G401.6 (cell line): ENCODE measurements around the gene CPPED1.
"Not testable (repeated sequence)": the region's sequence is repeated elsewhere in the genome, so short reads cannot be mapped to it uniquely, and the experiment has no call there.

Experiments
- FAIRE-seq: peaks from 2 replicates; lab custom pipeline; 2012; peaks lifted over from hg19 to GRCh38; lab: Jason Lieb, UNC

Gene CPPED1

GRCh38 chr16:12803203-12804093, at the start of gene CPPED1:
TSS of gene CPPED1 (minus strand) at chr16:12803887. CDS start at chr16:12803776, 111 bp downstream.
- FAIRE-seq: peak; percentile 62

GRCh38 chr16:12850186-12850585, 46.5 kb upstream of the CPPED1 start:
- FAIRE-seq: no peak

- FAIRE-seq: no peak
These were observed 42.9 kb upstream of the CPPED1 start for GRCh38 chr16:12846592-12846991.

- FAIRE-seq: no peak
These were observed 41.6 kb upstream of the CPPED1 start for GRCh38 chr16:12845282-12845681.

- no peak for FAIRE-seq
These were observed 34.1 kb upstream of the CPPED1 start for GRCh38 chr16:12837756-12838155.

GRCh38 chr16:12837291-12837690, 33.6 kb upstream of the CPPED1 start:
- FAIRE-seq: no peak

GRCh38 chr16:12833926-12834325, 30.2 kb upstream of the CPPED1 start:
- no peak for FAIRE-seq

- no peak for FAIRE-seq
These were observed 25.6 kb upstream of the CPPED1 start for GRCh38 chr16:12829096-12829888.

- no peak for FAIRE-seq
These were observed 24.5 kb upstream of the CPPED1 start for GRCh38 chr16:12828206-12828605.

- no peak for FAIRE-seq
These were observed 22.9 kb upstream of the CPPED1 start for GRCh38 chr16:12826559-12826958.

- peak; percentile 47 for FAIRE-seq
These were observed 15.7 kb upstream of the CPPED1 start for GRCh38 chr16:12819126-12820117.

GRCh38 chr16:12818326-12818725, 14.6 kb upstream of the CPPED1 start:
- no peak for FAIRE-seq

- FAIRE-seq: not testable (repeated sequence)
These were observed 13.1 kb upstream of the CPPED1 start for GRCh38 chr16:12816791-12817214.

- FAIRE-seq: no peak
These were observed 11.7 kb upstream of the CPPED1 start for GRCh38 chr16:12815361-12815760.

- not testable (repeated sequence) for FAIRE-seq
These were observed 10.0 kb upstream of the CPPED1 start for GRCh38 chr16:12813734-12814133.

- not testable (repeated sequence) for FAIRE-seq
These were observed 9.6 kb upstream of the CPPED1 start for GRCh38 chr16:12813321-12813720.

GRCh38 chr16:12811441-12812383, 8.0 kb upstream of the CPPED1 start:
- no peak for FAIRE-seq

GRCh38 chr16:12805066-12805465, 1.4 kb upstream of the CPPED1 start:
- FAIRE-seq: no peak

GRCh38 chr16:12804395-12804794, 708 bp upstream of the CPPED1 start:
- FAIRE-seq: no peak

- FAIRE-seq: no peak
These were observed 1.0 kb downstream of the CPPED1 start for GRCh38 chr16:12802661-12803060.

- FAIRE-seq: no peak
These were observed 1.6 kb downstream of the CPPED1 start for GRCh38 chr16:12802048-12802447.
